Naive thymus-derived CD4-positive, alpha-beta T cell (primary cell): ENCODE data around the gene FAM83G. TPM values are rescaled to one million over a fixed set of nuclear protein-coding genes. Genes with fewer than 3 reads are reported as not detected.

Experiments
- ATAC-seq: fragments of 150-1000 bp; cut with Tn5 transposase; 2 replicates; pipeline ENCODE4 v1.10.0; 2021; ENCODE audit warnings: mild to moderate bottlenecking, moderate library complexity
- CTCF ChIA-PET: fragments of 350-600 bp; sonication (Branson Sonifier 250); formaldehyde crosslinking; loops from one replicate; lab custom pipeline; 2021; ENCODE audit warnings: antibody characterized with exemption; lab: Charles Lee
- POLR2A ChIA-PET: fragments of 350-600 bp; sonication (Branson Sonifier 250); formaldehyde crosslinking; loops from one replicate; lab custom pipeline; 2021; ENCODE audit warnings: antibody characterized with exemption, inconsistent platforms; lab: Charles Lee
- DNase-seq, 9 donors: peaks; one replicate each; pipeline versions ENCODE4 v3.0.0 to v3.0.0-alpha.2; 2020 to 2022; ENCODE audit warnings: mixed read lengths in 1 of 9
- H3K27ac ChIP-seq: one replicate; pipeline ENCODE4 v1.7.0; 2013; ENCODE audit warnings: mild to moderate bottlenecking, low read depth, low read length, moderate library complexity
- H3K27me3 ChIP-seq, 2 donors: one replicate each; pipeline ENCODE4 v1.7.0; 2013; ENCODE audit warnings: low read length in 2 of 2, mild to moderate bottlenecking in 2 of 2, moderate library complexity in 2 of 2; ENCODE audit not compliant: control insufficient read depth in 2 of 2, insufficient read depth in 2 of 2
- H3K36me3 ChIP-seq, 3 experiments: 1 replicate in 2 of 3; 2 replicates in 1 of 3; pipeline ENCODE4 v1.7.0; 2013; ENCODE audit warnings: low read length in 3 of 3, mild to moderate bottlenecking in 3 of 3, moderate library complexity in 1 of 3; ENCODE audit not compliant: insufficient read depth in 3 of 3, control insufficient read depth in 2 of 3
- H3K4me1 ChIP-seq, 2 donors: one replicate each; pipeline ENCODE4 v1.7.0; 2013; ENCODE audit warnings: low read length in 2 of 2, mild to moderate bottlenecking in 2 of 2, moderate library complexity in 1 of 2; ENCODE audit not compliant: control insufficient read depth in 2 of 2, insufficient read depth in 2 of 2
- H3K4me3 ChIP-seq: 2 replicates; pipeline ENCODE4 v1.7.0; 2013; ENCODE audit warnings: mild to moderate bottlenecking, low read length
- H3K9me3 ChIP-seq, 3 experiments: 1 replicate in 2 of 3; 2 replicates in 1 of 3; pipeline ENCODE4 v1.7.0; 2013; ENCODE audit warnings: low read length in 3 of 3; ENCODE audit not compliant: control insufficient read depth in 2 of 3
- H3K27ac Mint-ChIP-seq, 9 donors: one replicate each; pipeline ENCODE4 v1.8.0; 2020 to 2022; ENCODE audit warnings: mixed read lengths in 9 of 9, mild to moderate bottlenecking in 8 of 9, moderate library complexity in 5 of 9, inconsistent platforms in 2 of 9
- H3K27me3 Mint-ChIP-seq, 5 donors: one replicate each; pipeline ENCODE4 v1.8.0; 2021 to 2022; ENCODE audit warnings: mixed read lengths in 5 of 5, mild to moderate bottlenecking in 1 of 5
- H3K36me3 Mint-ChIP-seq, 5 donors: one replicate each; pipeline ENCODE4 v1.8.0; 2020 to 2022; ENCODE audit warnings: mixed read lengths in 5 of 5, mild to moderate bottlenecking in 3 of 5, inconsistent platforms in 1 of 5
- H3K4me1 Mint-ChIP-seq, 7 donors: one replicate each; pipeline ENCODE4 v1.8.0; 2020 to 2022; ENCODE audit warnings: mixed read lengths in 7 of 7, mild to moderate bottlenecking in 3 of 7, inconsistent platforms in 1 of 7
- H3K4me3 Mint-ChIP-seq, 10 donors: one replicate each; pipeline ENCODE4 v1.8.0; 2020 to 2022; ENCODE audit warnings: mild to moderate bottlenecking in 10 of 10, mixed read lengths in 10 of 10, moderate library complexity in 6 of 10, inconsistent platforms in 2 of 10
- H3K9me3 Mint-ChIP-seq, 11 donors: one replicate each; pipeline ENCODE4 v1.8.0; 2020 to 2022; ENCODE audit warnings: mixed read lengths in 11 of 11, mild to moderate bottlenecking in 4 of 11, inconsistent platforms in 1 of 11, moderate library complexity in 1 of 11
- intact Hi-C, 2 donors: fragments of 100-400 bp; cut with micrococcal nuclease; formaldehyde crosslinking; loops; one replicate each; pipeline ENCODE4 v1.15.1; 2023
- polyA plus RNA-seq, 2 donors: library from polyadenylated mRNA; unstranded; fragments of 300-500 nt; fragmentation: Illumina TruSeq; gene quantifications; one replicate each; pipeline ENCODE4 v1.2.3, GENCODE V29; 2021
- total RNA-seq, 6 experiments: library from RNA in 5 of 6; stranded (reverse) in 5 of 6; gene quantifications; 1 replicate in 5 of 6; 2 replicates in 1 of 6; pipeline ENCODE4 v1.2.3 and lab custom pipeline; 2021 to 2026

FAM83G gene
- total and polyA plus RNA-seq, 7 experiments from 2014 or later: 1.6 to 9.1 (median 4.0) TPM

DNA sequence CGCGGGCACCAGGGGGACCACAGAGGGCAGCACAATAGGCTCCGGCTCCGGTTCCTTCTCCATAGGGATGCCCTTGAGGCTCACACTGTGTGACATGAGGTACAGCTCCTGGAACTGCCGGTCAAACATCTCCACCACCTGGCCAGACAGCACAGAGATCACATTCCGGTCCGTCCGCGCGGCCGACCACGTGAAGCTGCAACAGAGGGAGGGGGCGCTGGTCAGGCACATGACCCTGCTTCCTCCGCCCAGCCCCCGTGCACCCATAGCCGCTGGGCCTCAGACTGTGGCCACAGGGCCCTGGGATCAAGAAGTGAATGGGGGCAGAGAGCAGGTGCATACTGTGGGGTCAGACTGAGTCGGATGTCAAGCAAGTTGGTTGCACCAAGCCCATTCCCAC is 25.9 kb downstream of the FAM83G start:
- H3K36me3 ChIP-seq: peaks cover 0 to 35% (median 0%) of the 10 kb centered on the region in 3 experiments
- Mint-ChIP-seq H3K4me3 (no peak overlapping the region), H3K36me3 (peaks cover 0 to 17% (median 0%) of the 10 kb centered on the region in 5 donors), H3K9me3 (no peaks in the 10 kb centered on the region), H3K27me3 (no peaks in the 10 kb centered on the region), H3K4me1 (peaks cover 0 to 4% (median 0%) of the 10 kb centered on the region in 7 donors), H3K27ac (no peak overlapping the region)
- POLR2A ChIA-PET: no interaction called here
- no peak for ATAC-seq
- H3K27me3 ChIP-seq: no peaks in the 10 kb centered on the region
- H3K27ac ChIP-seq: no peak overlapping the region
- no peaks in the 10 kb centered on the region for H3K4me1 ChIP-seq
- no peak for DNase-seq
- intact Hi-C loops: no loop called here
- H3K9me3 ChIP-seq: no peaks in the 10 kb centered on the region
- CTCF ChIA-PET: no interaction called here
- H3K4me3 ChIP-seq: no peak overlapping the region

DNA sequence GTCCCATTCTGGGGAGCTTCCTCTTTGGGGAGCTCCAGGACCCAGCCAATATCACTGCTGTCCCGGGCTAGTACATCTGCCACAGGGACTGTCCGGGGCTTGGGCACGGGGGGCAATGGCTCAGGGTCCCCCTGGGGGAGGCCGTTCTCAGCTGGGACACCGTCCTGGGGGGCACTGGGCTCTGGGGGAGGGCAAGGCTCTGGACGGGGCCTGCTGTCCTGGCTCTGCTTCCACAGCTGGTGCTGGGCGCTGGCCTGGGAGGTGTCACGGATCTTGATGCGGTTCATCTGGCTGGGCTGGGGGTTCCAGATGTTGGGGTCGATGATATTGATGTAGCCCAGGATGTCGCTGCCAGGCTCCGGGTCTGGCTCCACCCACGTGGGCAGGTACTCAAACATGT is 26.5 kb downstream of the FAM83G start:
- Mint-ChIP-seq H3K9me3 (no peaks in the 10 kb centered on the region), H3K27me3 (no peaks in the 10 kb centered on the region), H3K27ac (no peak overlapping the region), H3K4me1 (peaks cover 0 to 4% (median 0%) of the 10 kb centered on the region in 7 donors), H3K4me3 (no peak overlapping the region), H3K36me3 (peaks cover 0 to 17% (median 0%) of the 10 kb centered on the region in 5 donors)
- Histone ChIP-seq H3K27me3 (no peaks in the 10 kb centered on the region), H3K36me3 (peaks cover 0 to 35% (median 0%) of the 10 kb centered on the region in 3 experiments), H3K4me1 (no peaks in the 10 kb centered on the region), H3K9me3 (no peaks in the 10 kb centered on the region), H3K27ac (no peak overlapping the region), H3K4me3 (no peak overlapping the region)
- DNase-seq: no peak
- POLR2A ChIA-PET: no interaction called here
- intact Hi-C loops: no loop called here
- CTCF ChIA-PET: no interaction called here
- no peak for ATAC-seq

DNA sequence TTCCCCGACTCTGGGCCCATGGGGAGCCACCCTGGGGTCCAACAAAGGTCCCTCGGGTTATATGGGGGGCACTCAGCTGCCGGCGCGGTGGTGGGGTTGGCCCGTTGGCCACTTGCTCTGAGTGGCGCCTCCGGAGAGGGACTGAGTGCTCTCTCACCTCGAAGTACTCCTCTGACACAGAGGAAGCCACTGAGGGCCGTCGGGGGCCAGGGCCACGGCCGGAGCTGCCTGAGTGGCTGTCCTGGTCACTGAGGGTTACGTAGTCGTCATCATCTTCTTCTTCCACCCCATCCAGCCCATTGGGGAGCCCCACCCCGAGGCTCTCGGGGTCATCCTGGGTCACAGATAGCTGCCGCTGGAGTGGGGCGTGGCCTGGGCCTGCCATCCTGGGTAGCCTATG is 26.9 kb downstream of the FAM83G start:
- H3K4me1 Mint-ChIP-seq: peaks cover 0 to 4% (median 0%) of the 10 kb centered on the region in 7 donors
- intact Hi-C loops: no loop called here
- H3K4me1 ChIP-seq: no peaks in the 10 kb centered on the region
- peaks cover 0 to 17% (median 0%) of the 10 kb centered on the region in 5 donors for H3K36me3 Mint-ChIP-seq
- H3K9me3 ChIP-seq: no peaks in the 10 kb centered on the region
- H3K27me3 Mint-ChIP-seq: no peaks in the 10 kb centered on the region
- DNase-seq (no peak), ATAC-seq (no peak)
- H3K4me3 Mint-ChIP-seq: no peak overlapping the region
- no peak overlapping the region for H3K27ac ChIP-seq
- H3K27me3 ChIP-seq: no peaks in the 10 kb centered on the region
- no peak overlapping the region for H3K4me3 ChIP-seq
- peaks cover 0 to 35% (median 0%) of the 10 kb centered on the region in 3 experiments for H3K36me3 ChIP-seq
- ChIA-PET CTCF (no interaction called here), POLR2A (no interaction called here)
- H3K9me3 Mint-ChIP-seq: no peaks in the 10 kb centered on the region
- no peak overlapping the region for H3K27ac Mint-ChIP-seq

DNA sequence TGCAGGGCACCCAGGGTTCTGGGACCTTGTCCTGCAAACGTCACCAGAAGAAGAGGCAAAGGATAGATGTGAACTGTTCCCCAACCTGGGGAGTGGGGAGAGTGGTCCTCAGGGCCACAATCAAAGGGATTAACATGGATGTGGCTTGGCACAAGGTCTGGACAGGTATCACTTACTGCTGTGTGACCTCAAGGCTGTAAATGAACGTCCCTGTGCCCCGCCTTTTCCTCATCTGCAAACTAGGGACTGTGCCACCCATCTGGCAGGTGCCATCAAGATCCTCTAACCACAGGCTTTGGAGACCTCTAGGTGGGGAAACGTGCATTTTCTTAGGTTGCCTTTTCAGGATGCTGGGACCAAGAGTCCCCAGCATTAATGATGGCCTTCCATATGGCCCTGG is 27.5 kb downstream of the FAM83G start:
- Histone ChIP-seq H3K4me1 (no peaks in the 10 kb centered on the region), H3K27ac (no peak overlapping the region), H3K27me3 (no peaks in the 10 kb centered on the region), H3K4me3 (no peak overlapping the region), H3K36me3 (peaks cover 0 to 35% (median 0%) of the 10 kb centered on the region in 3 experiments), H3K9me3 (no peaks in the 10 kb centered on the region)
- H3K27me3 Mint-ChIP-seq: no peaks in the 10 kb centered on the region
- ChIA-PET POLR2A (no interaction called here), CTCF (no interaction called here)
- ATAC-seq: no peak
- peaks cover 0 to 17% (median 0%) of the 10 kb centered on the region in 5 donors for H3K36me3 Mint-ChIP-seq
- no peak overlapping the region for H3K4me3 Mint-ChIP-seq
- peaks cover 0 to 4% (median 0%) of the 10 kb centered on the region in 7 donors for H3K4me1 Mint-ChIP-seq
- no peak overlapping the region for H3K27ac Mint-ChIP-seq
- DNase-seq: no peak
- no peaks in the 10 kb centered on the region for H3K9me3 Mint-ChIP-seq
- intact Hi-C loops: no loop called here

DNA sequence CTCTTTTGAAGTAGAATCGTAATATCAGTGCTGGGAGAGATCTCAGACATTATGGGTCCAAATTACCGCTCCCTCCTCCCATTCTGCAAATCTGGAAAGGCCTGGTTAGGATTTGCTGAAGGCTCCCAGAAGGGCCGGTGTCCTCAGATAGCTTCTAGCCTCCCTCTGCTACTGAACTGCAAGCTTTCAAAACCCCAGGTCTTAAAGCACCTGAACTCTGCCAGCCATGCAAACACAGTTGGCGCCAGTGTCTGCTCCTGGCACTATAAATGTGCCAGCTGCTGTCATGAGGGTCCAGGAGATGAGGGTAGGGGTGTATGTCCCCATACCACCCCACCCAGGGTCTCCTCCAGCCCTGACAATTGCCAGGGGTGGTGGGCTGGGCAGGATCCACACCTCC is 28.4 kb downstream of the FAM83G start:
- H3K27me3 ChIP-seq: no peaks in the 10 kb centered on the region
- H3K36me3 ChIP-seq: peaks cover 0 to 39% (median 0%) of the 10 kb centered on the region in 3 experiments
- DNase-seq: no peak
- intact Hi-C loops: no loop called here
- H3K27ac ChIP-seq: no peak overlapping the region
- Mint-ChIP-seq H3K4me1 (peaks cover 0 to 4% (median 0%) of the 10 kb centered on the region in 7 donors), H3K27ac (no peak overlapping the region), H3K36me3 (peaks cover 0 to 17% (median 0%) of the 10 kb centered on the region in 5 donors), H3K27me3 (no peaks in the 10 kb centered on the region), H3K4me3 (no peak overlapping the region), H3K9me3 (no peaks in the 10 kb centered on the region)
- no peaks in the 10 kb centered on the region for H3K9me3 ChIP-seq
- ChIA-PET CTCF (interaction anchor here (1.5 kb wide), 1 partner anchor 15 kb away, joined by 4 read pairs; no protein-coding TSS in a partner anchor), POLR2A (no interaction called here)
- H3K4me1 ChIP-seq: no peaks in the 10 kb centered on the region
- no peak overlapping the region for H3K4me3 ChIP-seq
- ATAC-seq: no peak

DNA sequence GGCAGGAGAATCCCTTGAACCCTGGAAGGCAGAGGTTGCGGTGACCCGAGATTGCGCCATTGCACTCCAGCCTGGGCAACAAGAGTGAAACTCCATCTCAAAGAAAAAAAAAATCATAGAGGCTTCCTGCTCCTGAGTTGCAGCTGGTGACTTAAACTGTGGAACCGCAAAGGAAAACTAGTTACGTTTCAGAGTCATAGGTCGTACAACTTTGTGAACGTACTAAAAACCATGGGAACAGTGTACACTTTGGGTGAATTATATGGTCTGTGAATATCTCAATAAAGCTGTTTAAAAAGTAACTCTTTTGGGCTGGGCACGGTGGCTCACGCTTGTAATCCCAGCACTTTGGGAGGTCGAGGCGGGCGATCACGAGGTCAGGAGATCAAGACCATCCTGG is 29.0 kb downstream of the FAM83G start:
- CTCF ChIA-PET: interaction anchor here (1.5 kb wide), 1 partner anchor 14 kb away, joined by 4 read pairs; no protein-coding TSS in a partner anchor

More for the DNA sequence above, 29.0 kb downstream of the FAM83G start:
- peaks cover 0 to 39% (median 0%) of the 10 kb centered on the region in 3 experiments for H3K36me3 ChIP-seq
- no peak for DNase-seq
- POLR2A ChIA-PET: no interaction called here
- no peaks in the 10 kb centered on the region for H3K27me3 ChIP-seq
- no peak overlapping the region for H3K4me3 Mint-ChIP-seq
- H3K36me3 Mint-ChIP-seq: peaks cover 0 to 17% (median 0%) of the 10 kb centered on the region in 5 donors
- H3K4me3 ChIP-seq: no peak overlapping the region
- peaks cover 0 to 2% (median 0%) of the 10 kb centered on the region in 7 donors for H3K4me1 Mint-ChIP-seq
- no peak for ATAC-seq
- no peaks in the 10 kb centered on the region for H3K9me3 ChIP-seq
- no peaks in the 10 kb centered on the region for H3K4me1 ChIP-seq
- intact Hi-C loops: no loop called here
- no peaks in the 10 kb centered on the region for H3K27me3 Mint-ChIP-seq
- no peak overlapping the region for H3K27ac Mint-ChIP-seq
- H3K9me3 Mint-ChIP-seq: no peaks in the 10 kb centered on the region
- H3K27ac ChIP-seq: no peak overlapping the region
